Smooth muscle cell (in vitro differentiated cells): ENCODE measurements around the gene PVALB. TPM values are rescaled to one million over a fixed set of nuclear protein-coding genes. Genes with fewer than 3 reads are reported as not detected.

Experiments used
- DNase-seq: peaks from one replicate; lab custom pipeline; 2025; ENCODE audit not compliant: unreplicated experiment; lab: John Stamatoyannopoulos, UW
- H2AFZ ChIP-seq: fragments of 200-600 bp; sonication (generic); 2 replicates; pipeline ENCODE4 v1.6.0; 2016; ENCODE audit warnings: antibody characterized with exemption, low read depth, mild to moderate bottlenecking
- H3F3A ChIP-seq: fragments of 200-600 bp; sonication (generic); 2 replicates; pipeline ENCODE4 v1.6.0; 2017; ENCODE audit warnings: antibody characterized with exemption, low read depth
- H3K27ac ChIP-seq: fragments of 200-600 bp; sonication (generic); 2 replicates; pipeline ENCODE4 v1.5.1; 2016; ENCODE audit warnings: low read depth, mild to moderate bottlenecking
- H3K27me3 ChIP-seq: fragments of 200-600 bp; sonication (generic); 2 replicates; pipeline ENCODE4 v1.6.1; 2016; ENCODE audit warnings: low read depth, mild to moderate bottlenecking
- H3K36me3 ChIP-seq: fragments of 200-600 bp; sonication (generic); 2 replicates; pipeline ENCODE4 v1.5.1; 2016; ENCODE audit warnings: low read depth
- H3K4me1 ChIP-seq: fragments of 200-600 bp; sonication (generic); 2 replicates; pipeline ENCODE4 v1.5.1; 2016; ENCODE audit warnings: low read depth
- H3K4me2 ChIP-seq: fragments of 200-600 bp; sonication (generic); 2 replicates; pipeline ENCODE4 v1.6.0; 2016; ENCODE audit warnings: mild to moderate bottlenecking
- H3K4me3 ChIP-seq: fragments of 200-600 bp; sonication (generic); 2 replicates; pipeline ENCODE4 v1.5.1; 2016; ENCODE audit warnings: mild to moderate bottlenecking
- H3K79me2 ChIP-seq: fragments of 200-600 bp; sonication (generic); 2 replicates; pipeline ENCODE4 v1.6.0; 2016; ENCODE audit warnings: low read depth, mild to moderate bottlenecking
- H3K9ac ChIP-seq: fragments of 200-600 bp; sonication (generic); 2 replicates; pipeline ENCODE4 v1.6.0; 2016; ENCODE audit warnings: low read depth
- H3K9me3 ChIP-seq: fragments of 200-600 bp; sonication (generic); replicated peaks from 2 replicates; pipeline ENCODE4 v1.5.1; 2016; ENCODE audit warnings: low read depth
- H4K20me1 ChIP-seq: fragments of 200-600 bp; sonication (generic); 2 replicates; pipeline ENCODE4 v1.6.0; 2016; ENCODE audit warnings: low read depth
- CTCF ChIP-seq: fragments of 200-600 bp; sonication (generic); IDR thresholded peaks from 2 replicates; pipeline ENCODE4 v1.5.1; 2017; ENCODE audit warnings: borderline replicate concordance, mild to moderate bottlenecking, antibody characterized with exemption; ENCODE audit not compliant: insufficient read depth, poor library complexity, severe bottlenecking
- WGBS: methylation state at CpG from one replicate; pipeline ENCODE4 v1.1.7; 2016; ENCODE audit warnings: low lambda C conversion rate; 5-methylcytosine and 5-hydroxymethylcytosine counted together
- polyA plus RNA-seq: library from polyadenylated mRNA; unstranded; fragments of >200 nt; fragmentation: Nextera tagmentation; extraction: Ambion mirVana; gene quantifications from 2 replicates; pipeline ENCODE4 v1.2.1, GENCODE V29; 2016
- total RNA-seq: library from RNA; depleted of rRNA; stranded (reverse); fragments of >200 nt; gene quantifications from 2 replicates; pipeline ENCODE4 v1.2.3, GENCODE V29; 2014

The PVALB gene
- total and polyA plus RNA-seq, 2 experiments from 2014 or later, result not detected

GRCh38 chr22:36830601-36831000 lies 13.8 kb upstream of the PVALB start:
- H3K4me3 ChIP-seq, result no peak overlapping the region
- no peak overlapping the region for H3K9ac ChIP-seq
- no peaks in the 10 kb centered on the region for H3K9me3 ChIP-seq
- no peaks in the 10 kb centered on the region for H3K79me2 ChIP-seq
- H2AFZ ChIP-seq, result no peak overlapping the region
- peaks cover 13% of the 10 kb centered on the region for H3K4me1 ChIP-seq
- DNase-seq, result no peak
- peaks cover 24% of the 10 kb centered on the region for H3K27me3 ChIP-seq
- no peaks in the 10 kb centered on the region for H4K20me1 ChIP-seq
- no peak overlapping the region for H3K27ac ChIP-seq
- H3K4me2 ChIP-seq, result no peak overlapping the region
- no peaks in the 10 kb centered on the region for H3F3A ChIP-seq
- H3K36me3 ChIP-seq, result no peaks in the 10 kb centered on the region
- TF ChIP-seq CTCF, result no peak
- WGBS, result 93% methylated on average over 2 of the region's 2 CpGs

GRCh38 chr22:36829370-36830002 lies 12.7 kb upstream of the PVALB start:
- Histone ChIP-seq H3K9me3 (no peaks in the 10 kb centered on the region), H3F3A (no peaks in the 10 kb centered on the region), H3K4me1 (peaks cover 13% of the 10 kb centered on the region), H3K79me2 (no peaks in the 10 kb centered on the region), H2AFZ (no peak overlapping the region), H3K4me2 (no peak overlapping the region), H4K20me1 (no peaks in the 10 kb centered on the region), H3K27me3 (peaks cover 21% of the 10 kb centered on the region), H3K27ac (no peak overlapping the region), H3K9ac (no peak overlapping the region), H3K36me3 (no peaks in the 10 kb centered on the region), H3K4me3 (no peak overlapping the region)
- no peak for TF ChIP-seq CTCF
- DNase-seq, result no peak
- WGBS, result 94% methylated on average over 5 of the region's 5 CpGs

- no peaks in the 10 kb centered on the region for H3K36me3 ChIP-seq
- WGBS, result 78% methylated on average over 3 of the region's 3 CpGs
- no peak for TF ChIP-seq CTCF
- no peaks in the 10 kb centered on the region for H3K79me2 ChIP-seq
- H3K9me3 ChIP-seq, result no peaks in the 10 kb centered on the region
- peaks cover 21% of the 10 kb centered on the region for H3K27me3 ChIP-seq
- H2AFZ ChIP-seq, result no peak overlapping the region
- no peak for DNase-seq
- H3K4me2 ChIP-seq, result no peak overlapping the region
- H3F3A ChIP-seq, result no peaks in the 10 kb centered on the region
- H3K9ac ChIP-seq, result no peak overlapping the region
- H4K20me1 ChIP-seq, result no peaks in the 10 kb centered on the region
- H3K4me3 ChIP-seq, result no peak overlapping the region
- no peak overlapping the region for H3K27ac ChIP-seq
- H3K4me1 ChIP-seq, result peaks cover 13% of the 10 kb centered on the region
Measured at GRCh38 chr22:36828815-36829214, 12.0 kb upstream of the PVALB start.

- no peak for DNase-seq
- no peaks in the 10 kb centered on the region for H4K20me1 ChIP-seq
- no peak overlapping the region for H3K9ac ChIP-seq
- WGBS, result 88% methylated on average over 6 of the region's 6 CpGs
- H3K27ac ChIP-seq, result no peak overlapping the region
- H2AFZ ChIP-seq, result no peak overlapping the region
- no peaks in the 10 kb centered on the region for H3K9me3 ChIP-seq
- H3K4me3 ChIP-seq, result no peak overlapping the region
- peaks cover 21% of the 10 kb centered on the region for H3K4me1 ChIP-seq
- no peak overlapping the region for H3K4me2 ChIP-seq
- H3F3A ChIP-seq, result no peaks in the 10 kb centered on the region
- H3K79me2 ChIP-seq, result no peaks in the 10 kb centered on the region
- H3K27me3 ChIP-seq, result peaks cover 14% of the 10 kb centered on the region
- no peaks in the 10 kb centered on the region for H3K36me3 ChIP-seq
- TF ChIP-seq CTCF, result no peak
Measured at GRCh38 chr22:36826262-36826661, 9.4 kb upstream of the PVALB start.
